ENCODE measurements around the gene PSMF1.

The PSMF1 gene

DNA sequence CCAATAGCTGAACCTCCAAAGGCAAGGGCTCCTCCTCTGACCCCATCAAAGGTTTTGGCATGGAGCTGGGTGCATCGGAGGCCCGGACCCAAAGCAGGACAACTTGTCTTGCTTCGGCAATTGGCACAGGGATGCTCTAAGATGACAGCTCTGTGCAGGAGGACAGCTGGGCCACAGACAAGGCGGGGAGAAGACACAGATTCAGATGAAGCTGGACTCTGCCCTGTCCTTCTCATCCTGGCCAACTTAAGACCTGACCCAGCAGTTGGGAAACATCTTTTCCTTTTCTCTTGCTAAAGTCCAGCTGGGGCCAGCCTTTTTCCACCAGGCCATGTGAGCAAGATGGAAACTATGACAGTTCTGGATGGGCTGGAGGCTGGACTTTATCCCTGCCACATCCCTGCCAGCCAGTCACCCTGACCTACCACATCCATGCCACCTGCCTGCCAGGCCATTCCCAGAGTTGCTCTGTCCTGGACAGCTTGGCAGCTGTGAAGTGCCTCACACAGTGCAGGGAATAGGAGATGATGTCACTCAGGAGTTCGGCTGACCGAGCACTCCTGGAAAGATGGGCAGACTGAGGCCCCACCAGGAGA, 12.7 kb upstream of the PSMF1 start:
- DNase-seq (ENCODE audit: low read depth), result no peak
- TF ChIP-seq CTCF (conservative IDR thresholded peaks at IDR 0.05; ENCODE audit: low read depth, low read length), result no peak
- H3K4me3 ChIP-seq (ENCODE audit: low read depth, low read length), result no peak overlapping the region

DNA sequence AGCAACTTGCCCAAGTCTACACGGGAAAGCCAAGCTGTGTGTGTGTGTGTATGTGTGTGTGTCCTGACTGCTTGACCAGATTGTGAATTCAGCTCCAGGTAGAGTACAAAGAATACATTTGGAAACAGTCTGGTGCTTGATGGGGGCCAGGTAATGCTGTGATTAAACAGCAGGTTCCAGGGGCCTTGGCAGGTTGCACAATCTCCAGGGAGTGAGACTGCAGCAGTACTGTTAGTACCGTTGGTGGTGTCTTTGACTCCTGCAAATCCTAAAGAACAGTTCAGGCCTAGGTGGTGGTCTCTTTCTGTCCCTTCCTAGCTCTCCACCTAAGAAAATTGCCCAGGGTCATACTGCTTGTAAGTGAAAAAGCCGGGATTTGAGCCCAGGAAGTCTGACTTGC, 11.2 kb upstream of the PSMF1 start:
- no peak overlapping the region for H3K4me3 ChIP-seq (ENCODE audit: low read depth, low read length)
- no peak for TF ChIP-seq CTCF (conservative IDR thresholded peaks at IDR 0.05; ENCODE audit: low read depth, low read length)
- no peak for DNase-seq (ENCODE audit: low read depth)

GRCh38 chr20:1108437-1108920, 9.9 kb upstream of the PSMF1 start:
- no peak overlapping the region for H3K4me3 ChIP-seq (ENCODE audit: low read depth, low read length)
- peak; percentile 86 for TF ChIP-seq CTCF (conservative IDR thresholded peaks at IDR 0.05; ENCODE audit: low read depth, low read length)
- DNase-seq (ENCODE audit: low read depth), result peak; percentile 57

DNA sequence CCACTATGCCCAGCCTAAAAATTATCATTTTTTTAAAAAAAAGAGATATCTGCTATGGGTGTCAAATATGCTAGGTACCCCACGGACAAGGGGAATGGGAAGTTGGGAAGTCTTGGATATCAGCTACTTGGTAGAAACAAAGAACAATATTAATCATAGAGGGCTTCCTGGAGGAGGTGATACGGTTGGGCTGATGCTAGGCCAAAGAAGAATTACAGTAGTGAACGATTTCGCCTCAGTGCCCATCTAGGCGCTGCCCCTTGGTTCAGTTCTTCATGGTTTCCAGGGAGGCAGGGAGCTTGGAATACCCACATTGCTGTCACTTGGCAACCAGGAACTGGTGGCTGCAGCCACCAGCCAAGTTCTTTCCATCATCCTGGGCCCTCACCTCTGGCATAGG, 5.5 kb upstream of the PSMF1 start:
- no peak overlapping the region for H3K4me3 ChIP-seq (ENCODE audit: low read depth, low read length)
- TF ChIP-seq CTCF (conservative IDR thresholded peaks at IDR 0.05; ENCODE audit: low read depth, low read length), result no peak
- DNase-seq (ENCODE audit: low read depth), result no peak

GRCh38 chr20:1118004-1118335, 432 bp upstream of the PSMF1 start:
- no peak for TF ChIP-seq CTCF (conservative IDR thresholded peaks at IDR 0.05; ENCODE audit: low read depth, low read length)
- no peak for DNase-seq (ENCODE audit: low read depth)
- peak overlapping the region; percentile 79 for H3K4me3 ChIP-seq (ENCODE audit: low read depth, low read length)

DNA sequence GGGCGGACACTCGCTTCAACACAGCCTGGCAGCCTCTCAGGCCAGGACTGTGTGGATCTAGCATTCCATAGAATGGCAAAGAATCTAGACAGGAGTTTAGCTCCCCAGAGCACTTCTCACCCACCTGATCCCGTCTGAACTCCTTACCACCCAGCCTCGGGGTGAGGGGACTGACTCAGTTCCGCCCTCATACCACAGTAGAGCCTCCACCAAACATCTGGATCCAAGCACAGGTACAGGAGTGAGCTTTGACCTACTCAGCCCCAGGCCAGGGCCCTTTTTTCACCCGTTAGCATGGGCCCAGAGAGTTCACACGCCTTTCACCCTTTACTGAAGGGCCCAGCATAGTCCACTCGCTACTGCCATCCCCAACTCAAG, 715 bp downstream of the PSMF1 start:
- TF ChIP-seq CTCF (conservative IDR thresholded peaks at IDR 0.05; ENCODE audit: low read depth, low read length), result no peak
- peak overlapping the region; percentile 79 for H3K4me3 ChIP-seq (ENCODE audit: low read depth, low read length)
- DNase-seq (ENCODE audit: low read depth), result no peak

- no peak for DNase-seq (ENCODE audit: low read depth)
- peak overlapping the region; percentile 79 for H3K4me3 ChIP-seq (ENCODE audit: low read depth, low read length)
- TF ChIP-seq CTCF (conservative IDR thresholded peaks at IDR 0.05; ENCODE audit: low read depth, low read length), result no peak
These were observed 1.1 kb downstream of the PSMF1 start for GRCh38 chr20:1119524-1119923.

Measured in choroid plexus epithelial cell (primary cell).